HG03432 (cell line): ENCODE data around the gene UGT2B7.
"Not testable (repeated sequence)": the region's sequence is repeated elsewhere in the genome, so short reads cannot be mapped to it uniquely, and the experiment has no call there.

Source experiments
- ATAC-seq: cut with Tn5 transposase; IDR thresholded peaks from one replicate; pipeline ENCODE4 v1.9.1; 2021; ENCODE audit warnings: mild to moderate bottlenecking, moderate library complexity; ENCODE audit not compliant: unreplicated experiment

Gene UGT2B7

DNA sequence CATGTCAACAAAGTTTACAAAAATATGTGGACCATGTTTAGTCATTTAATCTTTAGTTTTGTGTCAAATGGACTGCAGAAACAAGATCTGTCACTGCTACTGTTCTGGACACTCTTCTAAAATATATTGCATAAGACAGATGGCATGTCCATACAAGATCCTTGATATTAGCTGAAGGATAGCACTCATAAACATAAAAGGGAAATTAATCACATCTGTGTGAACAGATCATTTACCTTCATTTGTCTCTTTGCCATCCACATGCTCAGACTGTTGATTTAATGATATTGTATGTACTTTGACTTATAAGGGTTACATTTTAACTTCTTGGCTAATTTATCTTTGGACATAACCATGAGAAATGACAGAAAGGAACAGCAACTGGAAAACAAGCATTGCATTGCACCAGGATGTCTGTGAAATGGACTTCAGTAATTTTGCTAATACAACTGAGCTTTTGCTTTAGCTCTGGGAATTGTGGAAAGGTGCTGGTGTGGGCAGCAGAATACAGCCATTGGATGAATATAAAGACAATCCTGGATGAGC lies at the start of gene UGT2B7:
UGT2B7 (plus strand) TSS at position 364 of the 546 bp plus-strand sequence; CDS start at position 411, 47 bp downstream.
- no peak for ATAC-seq

DNA sequence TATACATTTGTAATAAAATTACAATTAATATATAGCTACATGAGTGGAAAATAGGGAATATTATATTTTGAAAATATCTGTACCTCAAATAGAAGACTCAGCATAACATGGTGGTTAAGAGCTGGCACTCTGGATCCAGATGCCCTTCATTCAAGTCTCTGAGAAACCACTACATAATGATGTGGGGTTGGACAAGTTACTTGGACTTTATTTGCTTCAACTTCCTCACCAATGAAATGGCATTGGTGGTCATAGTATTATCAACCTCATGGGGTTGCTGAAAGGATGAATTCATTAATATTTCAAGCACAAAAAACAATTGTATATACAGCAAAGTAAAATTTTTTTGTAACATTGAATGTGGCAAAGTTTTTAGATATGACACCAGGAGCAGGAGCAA lies 46.4 kb upstream of the UGT2B7 start:
- no peak for ATAC-seq

DNA sequence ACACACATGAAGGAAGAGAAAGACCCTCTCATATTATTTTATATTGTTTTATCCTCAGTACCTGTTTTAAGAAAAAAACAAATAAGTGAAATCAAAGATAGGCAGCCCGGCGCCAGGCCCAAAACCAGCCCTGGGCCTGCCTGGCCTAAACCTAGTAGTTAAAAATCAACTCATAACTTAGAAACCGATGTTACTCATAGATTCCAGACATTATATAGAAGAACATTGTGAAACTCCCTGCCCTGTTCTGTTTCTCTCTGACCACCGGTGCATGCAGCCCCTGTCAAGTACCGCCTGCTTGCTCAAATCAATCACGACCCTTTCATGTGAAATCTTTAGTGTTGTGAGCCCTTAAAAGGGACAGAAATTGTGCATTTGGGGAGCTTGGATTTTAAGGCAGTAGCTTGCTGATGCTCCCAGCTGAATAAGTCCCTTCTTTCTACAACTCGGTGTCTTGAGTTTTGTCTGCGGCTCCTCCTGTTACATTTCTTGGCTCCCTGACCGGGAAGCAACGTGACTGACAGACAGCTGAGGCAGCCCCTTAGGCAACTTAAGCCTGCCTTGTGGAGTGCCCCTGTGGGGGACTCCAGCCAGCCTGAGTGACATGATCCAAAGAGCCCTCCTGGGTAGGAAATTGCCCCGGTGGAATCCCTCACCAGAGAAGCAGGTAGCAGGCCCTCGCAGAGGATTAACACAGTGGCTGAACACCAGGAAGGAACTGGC lies 45.3 kb upstream of the UGT2B7 start:
- ATAC-seq: peak; percentile 62

GRCh38 chr4:69051576-69051943 lies 44.7 kb upstream of the UGT2B7 start:
- peak; percentile 15 for ATAC-seq

DNA sequence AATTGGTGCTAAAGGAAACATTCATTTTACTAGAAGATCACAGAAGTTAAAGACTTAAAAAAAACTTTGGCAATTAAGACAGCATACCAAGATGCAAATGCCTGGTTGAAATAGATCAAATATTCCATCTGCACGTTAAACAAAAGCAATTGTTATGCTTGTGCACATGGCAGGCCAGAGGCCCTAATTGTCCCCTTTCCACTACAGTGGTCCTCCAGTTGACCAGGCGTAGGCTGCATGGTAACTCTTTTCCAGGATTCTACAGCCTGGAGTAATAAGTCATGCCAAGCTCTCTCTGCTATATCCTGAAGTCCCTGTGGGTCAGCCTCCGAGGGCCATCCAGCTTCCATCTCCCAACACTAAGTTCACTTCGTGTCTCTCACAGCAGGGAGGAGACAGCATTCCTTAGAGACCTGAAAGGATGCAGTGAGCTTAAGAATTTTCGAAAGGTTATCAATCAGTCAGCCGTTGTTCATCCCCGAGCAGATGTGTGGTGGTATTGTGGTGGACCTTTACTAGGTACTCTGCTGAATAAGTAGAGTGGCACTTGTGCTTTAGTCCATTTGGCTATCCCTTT lies 42.9 kb upstream of the UGT2B7 start:
- ATAC-seq: not testable (repeated sequence)

DNA sequence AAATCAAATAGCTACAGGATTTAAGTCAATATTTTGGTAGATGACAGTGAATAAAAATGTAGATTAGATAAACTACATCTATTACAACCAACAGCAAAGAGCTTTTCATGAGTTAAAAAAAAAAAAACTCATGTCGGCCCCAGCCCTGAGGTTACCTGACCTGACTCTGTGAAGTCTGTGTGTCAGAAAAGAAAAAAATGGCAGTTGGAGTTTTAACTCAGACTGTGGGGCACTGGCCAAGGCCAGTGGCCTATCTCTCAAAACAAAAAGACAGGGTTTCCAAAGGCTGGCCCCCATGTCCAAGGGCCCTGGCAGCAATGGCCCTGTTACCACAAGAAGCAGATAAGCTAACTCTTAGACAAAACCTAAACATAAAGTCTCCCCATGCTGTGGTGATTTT lies 42.2 kb upstream of the UGT2B7 start:
- ATAC-seq: not testable (repeated sequence)

DNA sequence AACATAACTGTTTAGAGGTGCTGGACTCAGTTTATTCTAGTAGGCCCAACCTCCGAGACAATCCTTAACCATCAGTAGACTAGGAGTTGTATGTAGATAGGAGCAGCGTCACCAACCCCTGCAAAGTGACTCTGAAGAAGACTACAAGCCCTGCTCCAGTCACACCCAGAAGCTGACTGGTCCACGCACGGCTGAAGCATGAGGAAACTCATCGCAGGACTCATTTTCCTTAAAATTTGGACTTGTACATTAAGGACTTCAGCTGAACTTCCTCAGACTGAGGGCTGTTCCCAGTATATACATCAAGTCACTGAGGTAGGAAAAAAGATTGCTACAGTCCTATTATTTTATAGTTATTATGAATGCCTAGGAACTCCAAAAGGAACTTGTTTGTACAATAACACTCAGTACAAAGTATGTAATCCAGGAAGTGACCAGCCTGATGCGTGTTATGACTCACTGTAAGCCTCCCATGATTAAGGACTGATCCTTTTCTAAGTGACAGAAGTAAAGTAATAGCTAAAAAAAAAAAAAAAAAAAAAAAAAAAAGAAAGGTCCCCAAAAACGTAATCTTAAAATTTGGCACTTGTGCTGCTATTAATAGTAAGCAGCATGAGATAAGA lies 41.6 kb upstream of the UGT2B7 start:
- ATAC-seq: peak; percentile 51

- ATAC-seq: no peak
These were observed 40.1 kb upstream of the UGT2B7 start for GRCh38 chr4:69056150-69056549.

DNA sequence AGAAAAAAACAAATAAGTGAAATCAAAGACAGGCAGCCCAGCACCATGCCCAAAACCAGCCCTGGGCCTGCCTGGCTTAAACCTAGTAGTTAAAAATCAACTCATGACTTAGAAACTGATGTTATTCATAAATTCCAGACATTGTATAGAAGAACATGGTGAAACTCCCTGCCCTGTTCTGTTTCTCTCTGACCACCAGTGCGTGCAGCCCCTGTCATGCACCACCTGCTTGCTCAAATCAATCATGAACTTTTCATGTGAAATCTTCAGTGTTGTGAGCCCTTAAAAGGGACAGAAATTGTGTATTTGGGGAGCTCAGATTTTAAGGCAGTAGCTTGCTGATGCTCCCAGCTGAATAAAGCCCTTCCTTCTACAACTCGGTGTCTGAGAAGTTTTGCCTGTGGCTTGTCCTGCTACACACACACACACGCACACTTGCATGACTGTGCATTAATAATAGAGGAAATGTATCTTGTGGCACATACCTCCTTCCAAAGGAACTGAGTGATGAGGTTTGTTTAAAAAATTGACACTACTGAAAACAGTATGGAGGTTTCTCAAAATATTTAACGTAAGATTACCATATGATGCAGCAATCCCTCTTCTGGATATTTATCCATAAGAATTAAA lies 39.2 kb upstream of the UGT2B7 start:
- ATAC-seq: no peak

GRCh38 chr4:69057620-69058409 lies 38.5 kb upstream of the UGT2B7 start:
- peak; percentile 79 for ATAC-seq

- no peak for ATAC-seq
These were observed 37.7 kb upstream of the UGT2B7 start for GRCh38 chr4:69058410-69059059.

GRCh38 chr4:69060651-69061308 lies 35.5 kb upstream of the UGT2B7 start:
- ATAC-seq: no peak

DNA sequence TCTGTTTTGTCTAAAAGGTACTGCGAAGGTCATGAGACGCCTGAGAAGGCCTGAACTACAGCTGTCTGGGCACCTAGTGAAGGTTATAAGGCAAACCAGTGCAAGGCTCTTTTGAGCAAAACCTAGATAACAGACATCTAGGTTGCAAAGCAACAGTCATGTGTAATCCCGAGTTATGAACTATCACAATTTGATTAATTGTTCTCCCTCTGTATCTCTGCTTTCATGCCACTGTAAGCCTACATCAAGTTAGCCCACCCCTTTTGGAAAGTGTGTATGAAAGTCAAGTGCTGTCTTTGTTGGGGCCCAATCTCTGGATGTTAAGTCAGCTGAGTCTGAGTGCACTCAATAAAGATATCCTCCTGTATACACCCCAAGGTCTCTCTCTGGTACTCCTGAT lies 31.9 kb upstream of the UGT2B7 start:
- no peak for ATAC-seq

- ATAC-seq: no peak
These were observed 29.3 kb upstream of the UGT2B7 start for GRCh38 chr4:69066945-69067344.

DNA sequence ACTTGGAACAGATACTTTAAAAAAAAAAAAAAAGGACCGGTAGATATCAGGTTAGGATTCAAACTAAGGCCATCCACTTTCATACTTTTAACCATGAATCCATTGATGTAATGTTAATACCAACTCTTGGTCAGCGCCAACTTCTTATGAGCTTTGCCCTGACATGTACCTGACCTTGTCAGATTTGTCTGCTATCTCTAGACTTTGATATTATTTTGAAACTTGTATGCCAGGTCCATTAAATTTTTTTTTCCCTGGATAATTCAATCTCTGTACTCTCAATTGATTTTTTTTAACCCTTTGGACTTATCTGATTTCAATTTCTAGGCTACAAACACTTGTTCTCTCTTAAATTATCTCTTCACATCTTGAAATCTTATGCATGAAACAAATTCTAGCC lies 27.2 kb upstream of the UGT2B7 start:
- ATAC-seq: no peak

GRCh38 chr4:69070590-69070989 lies 25.7 kb upstream of the UGT2B7 start:
- ATAC-seq: no peak

- ATAC-seq: no peak
These were observed 25.0 kb upstream of the UGT2B7 start for GRCh38 chr4:69071286-69071685.

DNA sequence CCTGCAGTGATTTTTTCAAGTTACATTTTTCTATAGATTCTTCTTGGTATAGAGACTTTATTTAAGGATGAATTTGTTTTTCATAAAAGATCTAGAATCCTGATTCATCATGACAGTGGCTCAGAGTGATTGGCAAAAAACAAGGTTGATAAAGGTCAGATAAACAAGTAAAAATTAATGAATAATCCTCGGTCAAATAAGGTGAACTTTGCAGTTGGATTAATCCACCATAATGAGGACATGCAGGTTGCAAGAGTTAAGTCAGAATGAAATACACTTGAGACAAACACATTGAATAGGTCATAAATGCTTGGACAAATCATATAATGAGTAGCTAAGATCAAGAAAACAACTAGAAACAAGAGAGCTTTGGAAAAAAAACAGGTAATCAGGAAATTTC lies 22.9 kb upstream of the UGT2B7 start:
- no peak for ATAC-seq

DNA sequence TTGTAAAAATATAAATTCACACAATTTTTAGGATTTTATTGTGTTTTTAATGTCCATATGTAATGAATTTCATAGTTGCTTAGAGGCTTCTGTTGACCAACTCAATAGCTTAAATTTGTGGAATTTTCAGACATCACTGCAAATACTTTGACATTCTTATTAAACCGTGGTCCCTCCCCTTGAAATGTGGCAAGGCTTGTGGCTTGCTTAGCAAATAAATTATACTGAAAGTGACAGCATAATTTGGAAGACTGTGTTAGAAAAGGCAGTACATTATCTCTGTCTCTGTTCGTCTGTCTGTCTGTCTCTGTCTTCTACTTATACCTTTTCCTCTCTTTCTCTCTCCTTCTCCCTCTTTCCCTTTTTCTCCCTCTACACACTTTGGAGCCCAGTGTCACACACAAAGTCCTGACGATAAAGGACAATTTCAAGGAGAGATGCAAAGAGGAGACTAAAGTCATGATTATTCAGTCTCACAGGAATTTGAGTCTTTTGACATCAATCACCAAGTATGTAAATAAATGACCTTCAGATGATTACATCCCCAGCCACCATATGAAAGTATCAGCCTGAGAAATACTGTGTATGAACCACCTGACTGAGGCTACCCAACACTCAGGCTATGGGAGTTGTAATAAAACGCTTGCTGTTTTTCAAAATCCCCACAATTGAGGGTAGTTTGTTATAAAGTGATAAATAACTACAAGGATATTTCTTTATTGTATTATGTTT lies 21.0 kb upstream of the UGT2B7 start:
- no peak for ATAC-seq
